ENCODE results near the gene HHATL. TPM values are rescaled to one million over a fixed set of nuclear protein-coding genes. Genes with fewer than 3 reads are reported as not detected.

The HHATL gene
- total RNA-seq, 2 donors from 2014 or later: 1.9 to 5.5 TPM

GRCh38 chr3:42682301-42683070 is 20.1 kb downstream of the HHATL start:
- no peak for DNase-seq (ENCODE audit: low spot score)
- intact Hi-C loops (cut with DNase I): no loop called here
- no peak for TF ChIP-seq POLR2AphosphoS5 (IDR thresholded peaks at IDR 0.05)
- H3K4me3 ChIP-seq: no peak overlapping the region
- no peaks in the 10 kb centered on the region for H3K9me3 ChIP-seq
- H3K27ac ChIP-seq: no peak overlapping the region
- peaks cover 3% of the 10 kb centered on the region for H3K27me3 ChIP-seq (replicated peaks; ENCODE audit: insufficient read depth)
- no peaks in the 10 kb centered on the region for H3K36me3 ChIP-seq
- H3K4me1 ChIP-seq (replicated peaks): no peaks in the 10 kb centered on the region
- 75% methylated on average over 12 of the region's 12 CpGs for WGBS

- DNase-seq (ENCODE audit: low spot score): no peak
- no peaks in the 10 kb centered on the region for H3K9me3 ChIP-seq
- no peak overlapping the region for H3K27ac ChIP-seq
- H3K4me1 ChIP-seq (replicated peaks): no peaks in the 10 kb centered on the region
- intact Hi-C loops (cut with DNase I): no loop called here
- 90% methylated on average over 10 of the region's 10 CpGs for WGBS
- no peaks in the 10 kb centered on the region for H3K36me3 ChIP-seq
- peaks cover 3% of the 10 kb centered on the region for H3K27me3 ChIP-seq (replicated peaks; ENCODE audit: insufficient read depth)
- TF ChIP-seq CTCF (IDR thresholded peaks at IDR 0.05): no peak
- TF ChIP-seq POLR2AphosphoS5 (IDR thresholded peaks at IDR 0.05): no peak
- no peak for TF ChIP-seq POLR2A (IDR thresholded peaks at IDR 0.05)
- H3K4me3 ChIP-seq: no peak overlapping the region
Measured at GRCh38 chr3:42681361-42682038, 21.1 kb downstream of the HHATL start.

- H3K9me3 ChIP-seq: no peaks in the 10 kb centered on the region
- no peak for DNase-seq (ENCODE audit: low spot score)
- TF ChIP-seq POLR2A (IDR thresholded peaks at IDR 0.05) (no peak), POLR2AphosphoS5 (IDR thresholded peaks at IDR 0.05) (no peak), CTCF (IDR thresholded peaks at IDR 0.05) (no peak)
- intact Hi-C loops (cut with DNase I): no loop called here
- no peak overlapping the region for H3K4me3 ChIP-seq
- no peak overlapping the region for H3K27ac ChIP-seq
- no peaks in the 10 kb centered on the region for H3K4me1 ChIP-seq (replicated peaks)
- no peaks in the 10 kb centered on the region for H3K36me3 ChIP-seq
- H3K27me3 ChIP-seq (replicated peaks; ENCODE audit: insufficient read depth): no peaks in the 10 kb centered on the region
- 87% methylated on average over 4 of the region's 4 CpGs for WGBS
Measured at GRCh38 chr3:42680806-42681205, 21.8 kb downstream of the HHATL start.

GRCh38 chr3:42680271-42680670 is 22.3 kb downstream of the HHATL start:
- H3K27me3 ChIP-seq (replicated peaks; ENCODE audit: insufficient read depth): no peaks in the 10 kb centered on the region
- WGBS: 100% methylated on average over 1 of the region's 1 CpG
- DNase-seq (ENCODE audit: low spot score): no peak
- intact Hi-C loops (cut with DNase I): no loop called here
- H3K4me3 ChIP-seq: no peak overlapping the region
- TF ChIP-seq POLR2AphosphoS5 (IDR thresholded peaks at IDR 0.05): no peak
- no peak for TF ChIP-seq CTCF (IDR thresholded peaks at IDR 0.05)
- TF ChIP-seq POLR2A (IDR thresholded peaks at IDR 0.05): no peak
- H3K36me3 ChIP-seq: no peaks in the 10 kb centered on the region
- H3K4me1 ChIP-seq (replicated peaks): no peaks in the 10 kb centered on the region
- H3K9me3 ChIP-seq: no peaks in the 10 kb centered on the region
- no peak overlapping the region for H3K27ac ChIP-seq

- intact Hi-C loops (cut with DNase I): no loop called here
- Histone ChIP-seq H3K27ac (no peak overlapping the region), H3K4me1 (replicated peaks) (no peaks in the 10 kb centered on the region), H3K9me3 (no peaks in the 10 kb centered on the region), H3K4me3 (no peak overlapping the region), H3K36me3 (no peaks in the 10 kb centered on the region), H3K27me3 (replicated peaks; ENCODE audit: insufficient read depth) (no peaks in the 10 kb centered on the region)
- WGBS: 79% methylated on average over 2 of the region's 2 CpGs
- DNase-seq (ENCODE audit: low spot score): no peak
- TF ChIP-seq CTCF (IDR thresholded peaks at IDR 0.05): no peak
- TF ChIP-seq POLR2AphosphoS5 (IDR thresholded peaks at IDR 0.05): no peak
- no peak for TF ChIP-seq POLR2A (IDR thresholded peaks at IDR 0.05)
Measured at GRCh38 chr3:42678447-42678846, 24.2 kb downstream of the HHATL start.
